Esophagus (tissue), 2 donors: Measurements from ENCODE around the gene ZNRF2. TPM values are rescaled to one million over a fixed set of nuclear protein-coding genes. Genes with fewer than 3 reads are reported as not detected.

Experiments
- H3K27ac ChIP-seq, 2 donors: one replicate each; pipeline ENCODE4 v1.5.1; 2013; ENCODE audit warnings: low read depth in 2 of 2, mild to moderate bottlenecking in 2 of 2, inconsistent platforms in 1 of 2, low read length in 1 of 2, moderate library complexity in 1 of 2
- H3K27me3 ChIP-seq, 2 donors: one replicate each; pipeline ENCODE4 v1.6.1; 2013; ENCODE audit warnings: low read length in 2 of 2, control low read depth in 1 of 2, mild to moderate bottlenecking in 1 of 2; ENCODE audit not compliant: insufficient read depth in 2 of 2, control insufficient read depth in 1 of 2
- H3K36me3 ChIP-seq, 2 donors: one replicate each; pipeline ENCODE4 v1.6.1; 2013; ENCODE audit warnings: low read length in 1 of 2; ENCODE audit not compliant: control insufficient read depth in 2 of 2, insufficient read depth in 2 of 2
- H3K4me1 ChIP-seq, 2 donors: one replicate each; pipeline ENCODE4 v1.6.1; 2013; ENCODE audit warnings: low read length in 1 of 2; ENCODE audit not compliant: control insufficient read depth in 2 of 2, insufficient read depth in 2 of 2
- H3K4me3 ChIP-seq, 2 donors: one replicate each; pipeline ENCODE4 v1.5.1; 2013; ENCODE audit warnings: low read length in 2 of 2, mild to moderate bottlenecking in 2 of 2, low read depth in 1 of 2, moderate library complexity in 1 of 2
- H3K9me3 ChIP-seq, 2 donors: one replicate each; pipeline ENCODE4 v1.6.1; 2013; ENCODE audit warnings: mild to moderate bottlenecking in 2 of 2, low read depth in 1 of 2, low read length in 1 of 2, moderate library complexity in 1 of 2; ENCODE audit not compliant: control insufficient read depth in 2 of 2, insufficient read depth in 1 of 2
- WGBS, 2 donors: extraction: QIAGEN DNeasy Blood & Tissue Kit; methylation state at CpG; one replicate each; pipeline ENCODE4 v1.1.7; 2013; 5-methylcytosine and 5-hydroxymethylcytosine counted together
- polyA plus RNA-seq, 2 donors: library from polyadenylated mRNA; stranded (reverse); fragments of 200-250 nt; gene quantifications; one replicate each; pipeline ENCODE4 v1.2.3, GENCODE V29; 2013
- donor health status: healthy with polysubstance abuse.
- donor health status: Bipolar disorder and iron deficiency.

The ZNRF2 gene
- polyA plus RNA-seq, 2 donors: 7.9 to 9.0 TPM

GRCh38 chr7:30349170-30349569, 64.8 kb downstream of the ZNRF2 start:
- 79 to 83% methylated on average over 3 of the region's 3 CpGs for WGBS, 2 donors
- Histone ChIP-seq H3K9me3 (no peaks in the 10 kb centered on the region), H3K27me3 (no peaks in the 10 kb centered on the region), H3K27ac (no peak overlapping the region), H3K36me3 (no peaks in the 10 kb centered on the region), H3K4me3 (no peak overlapping the region), H3K4me1 (no peaks in the 10 kb centered on the region)

GRCh38 chr7:30349816-30350215, 65.4 kb downstream of the ZNRF2 start:
- no peak overlapping the region for H3K27ac ChIP-seq

GRCh38 chr7:30351286-30351685, 66.9 kb downstream of the ZNRF2 start:
- Histone ChIP-seq H3K4me3 (no peak overlapping the region), H3K27me3 (no peaks in the 10 kb centered on the region), H3K36me3 (no peaks in the 10 kb centered on the region), H3K9me3 (no peaks in the 10 kb centered on the region), H3K27ac (no peak overlapping the region), H3K4me1 (no peaks in the 10 kb centered on the region)
- 52 to 63% methylated on average over 4 of the region's 4 CpGs for WGBS, 2 donors

More at GRCh38 chr7:30349816-30350215, 65.4 kb downstream of the ZNRF2 start:
- H3K4me1 ChIP-seq: no peaks in the 10 kb centered on the region
- H3K9me3 ChIP-seq: no peaks in the 10 kb centered on the region
- H3K4me3 ChIP-seq: no peak overlapping the region
- no peaks in the 10 kb centered on the region for H3K27me3 ChIP-seq
- H3K36me3 ChIP-seq: no peaks in the 10 kb centered on the region

GRCh38 chr7:30351724-30352123, 67.3 kb downstream of the ZNRF2 start:
- H3K27ac ChIP-seq: no peak overlapping the region
- no peaks in the 10 kb centered on the region for H3K4me1 ChIP-seq
- no peaks in the 10 kb centered on the region for H3K27me3 ChIP-seq
- WGBS, 2 donors: 33 to 51% methylated on average over 2 of the region's 2 CpGs
- no peaks in the 10 kb centered on the region for H3K36me3 ChIP-seq
- no peak overlapping the region for H3K4me3 ChIP-seq
- H3K9me3 ChIP-seq: no peaks in the 10 kb centered on the region

GRCh38 chr7:30352169-30352568, 67.8 kb downstream of the ZNRF2 start:
- H3K4me1 ChIP-seq: no peaks in the 10 kb centered on the region
- no peaks in the 10 kb centered on the region for H3K36me3 ChIP-seq
- no peak overlapping the region for H3K4me3 ChIP-seq
- no peak overlapping the region for H3K27ac ChIP-seq
- H3K9me3 ChIP-seq: no peaks in the 10 kb centered on the region
- WGBS, 2 donors: 86 to 88% methylated on average over 5 of the region's 5 CpGs
- no peaks in the 10 kb centered on the region for H3K27me3 ChIP-seq

GRCh38 chr7:30353532-30353931, 69.1 kb downstream of the ZNRF2 start:
- Histone ChIP-seq H3K27ac (no peak overlapping the region), H3K4me1 (no peaks in the 10 kb centered on the region), H3K27me3 (no peaks in the 10 kb centered on the region), H3K9me3 (no peaks in the 10 kb centered on the region), H3K4me3 (no peak overlapping the region), H3K36me3 (no peaks in the 10 kb centered on the region)
- 96 to 97% methylated on average over 3 of the region's 3 CpGs for WGBS, 2 donors

GRCh38 chr7:30353932-30354607, 69.7 kb downstream of the ZNRF2 start:
- Histone ChIP-seq H3K4me1 (no peaks in the 10 kb centered on the region), H3K36me3 (no peaks in the 10 kb centered on the region), H3K27ac (no peak overlapping the region), H3K9me3 (no peaks in the 10 kb centered on the region), H3K27me3 (no peaks in the 10 kb centered on the region), H3K4me3 (no peak overlapping the region)
- WGBS, 2 donors: 85 to 90% methylated on average over 3 of the region's 3 CpGs

- H3K4me1 ChIP-seq: no peaks in the 10 kb centered on the region
- H3K27ac ChIP-seq: no peak overlapping the region
- H3K4me3 ChIP-seq: no peak overlapping the region
- H3K9me3 ChIP-seq: no peaks in the 10 kb centered on the region
- no peaks in the 10 kb centered on the region for H3K27me3 ChIP-seq
- H3K36me3 ChIP-seq: no peaks in the 10 kb centered on the region
These were observed 70.4 kb downstream of the ZNRF2 start for GRCh38 chr7:30354791-30355190.

GRCh38 chr7:30359957-30360356, 75.6 kb downstream of the ZNRF2 start:
- Histone ChIP-seq H3K4me3 (no peak overlapping the region), H3K27ac (no peak overlapping the region), H3K36me3 (no peaks in the 10 kb centered on the region), H3K9me3 (no peaks in the 10 kb centered on the region), H3K4me1 (no peaks in the 10 kb centered on the region), H3K27me3 (no peaks in the 10 kb centered on the region)
- WGBS, 2 donors: 96 to 99% methylated on average over 1 of the region's 1 CpG

GRCh38 chr7:30363778-30364563, 79.6 kb downstream of the ZNRF2 start:
- H3K36me3 ChIP-seq: no peaks in the 10 kb centered on the region
- H3K27ac ChIP-seq: no peak overlapping the region
- H3K4me1 ChIP-seq: no peaks in the 10 kb centered on the region
- H3K4me3 ChIP-seq: no peak overlapping the region
- WGBS, 2 donors: 85 to 89% methylated on average over 3 of the region's 3 CpGs
- H3K27me3 ChIP-seq: no peaks in the 10 kb centered on the region
- no peaks in the 10 kb centered on the region for H3K9me3 ChIP-seq
